HEK293 (cell line): ENCODE data around the gene SENP2.

Experiments used
- EGR2 ChIP-seq: fragments of 450-650 bp; formaldehyde crosslinking; IDR thresholded peaks from 2 replicates; pipeline ENCODE4 v1.5.1; 2016; ENCODE audit warnings: low read depth, missing biosample characterization, missing genetic modification characterization
- KLF10 ChIP-seq: fragments of 450-650 bp; IDR thresholded peaks from 2 replicates; pipeline ENCODE4 v1.5.1; 2018; ENCODE audit warnings: missing biosample characterization, mild to moderate bottlenecking, missing genetic modification characterization
- KLF17 ChIP-seq: fragments of 450-650 bp; formaldehyde crosslinking; IDR thresholded peaks from 2 replicates; pipeline ENCODE4 v1.5.1; 2016; ENCODE audit warnings: missing biosample characterization, missing genetic modification characterization
- OSR2 ChIP-seq: fragments of 450-650 bp; formaldehyde crosslinking; IDR thresholded peaks from 2 replicates; pipeline ENCODE4 v1.5.1; 2016; ENCODE audit warnings: missing biosample characterization, missing genetic modification characterization
- PRDM1 ChIP-seq: fragments of 450-650 bp; formaldehyde crosslinking; IDR thresholded peaks from 2 replicates; pipeline ENCODE4; 2016; ENCODE audit warnings: missing biosample characterization, missing genetic modification characterization
- REST ChIP-seq: fragments of 450-650 bp; formaldehyde crosslinking; IDR thresholded peaks from 2 replicates; pipeline ENCODE4 v1.5.1; 2016; ENCODE audit warnings: missing biosample characterization, missing genetic modification characterization
- WT1 ChIP-seq: fragments of 450-650 bp; formaldehyde crosslinking; IDR thresholded peaks from 2 replicates; pipeline ENCODE4 v1.5.1; 2016; ENCODE audit warnings: missing biosample characterization, missing genetic modification characterization
- ZBTB10 ChIP-seq: fragments of 450-650 bp; formaldehyde crosslinking; IDR thresholded peaks from 2 replicates; pipeline ENCODE4 v1.5.1; 2016; ENCODE audit warnings: missing biosample characterization, missing genetic modification characterization
- ZFP41 ChIP-seq: fragments of 450-650 bp; formaldehyde crosslinking; IDR thresholded peaks from 2 replicates; pipeline ENCODE4 v1.5.1; 2016; ENCODE audit warnings: missing biosample characterization, missing genetic modification characterization, borderline replicate concordance
- ZNF114 ChIP-seq: fragments of 450-650 bp; formaldehyde crosslinking; IDR thresholded peaks from 2 replicates; pipeline ENCODE4 v1.5.0; 2017; ENCODE audit warnings: missing biosample characterization, missing genetic modification characterization
- ZNF211 ChIP-seq: fragments of 450-650 bp; formaldehyde crosslinking; IDR thresholded peaks from 2 replicates; pipeline ENCODE4 v1.5.1; 2016; ENCODE audit warnings: low read depth, missing biosample characterization, missing genetic modification characterization
- ZNF221 ChIP-seq: fragments of 450-650 bp; formaldehyde crosslinking; IDR thresholded peaks from 2 replicates; pipeline ENCODE4 v1.5.1; 2017; ENCODE audit warnings: missing biosample characterization, missing genetic modification characterization, borderline replicate concordance
- ZNF23 ChIP-seq: fragments of 450-650 bp; formaldehyde crosslinking; IDR thresholded peaks from 2 replicates; pipeline ENCODE4 v1.5.1; 2016; ENCODE audit warnings: missing biosample characterization, missing genetic modification characterization, borderline replicate concordance
- ZNF24 ChIP-seq: fragments of 450-650 bp; formaldehyde crosslinking; IDR thresholded peaks from 2 replicates; pipeline ENCODE4 v1.5.1; 2016; ENCODE audit warnings: missing biosample characterization, missing genetic modification characterization
- ZNF335 ChIP-seq: fragments of 450-650 bp; formaldehyde crosslinking; conservative IDR thresholded peaks from 2 replicates; pipeline ENCODE4 v1.5.1; 2016; ENCODE audit warnings: missing biosample characterization, missing genetic modification characterization
- ZNF423 ChIP-seq: fragments of 450-650 bp; formaldehyde crosslinking; IDR thresholded peaks from 2 replicates; pipeline ENCODE4 v1.5.1; 2016; ENCODE audit warnings: missing biosample characterization, missing genetic modification characterization
- ZNF433 ChIP-seq: fragments of 450-650 bp; formaldehyde crosslinking; IDR thresholded peaks from 2 replicates; pipeline ENCODE4 v1.5.1; 2016; ENCODE audit warnings: missing biosample characterization, missing genetic modification characterization, low read depth
- ZNF449 ChIP-seq: fragments of 450-650 bp; formaldehyde crosslinking; IDR thresholded peaks from 2 replicates; pipeline ENCODE4 v1.5.1; 2017; ENCODE audit warnings: missing biosample characterization, mild to moderate bottlenecking, missing genetic modification characterization, moderate library complexity
- ZNF510 ChIP-seq: fragments of 450-650 bp; formaldehyde crosslinking; IDR thresholded peaks from 2 replicates; pipeline ENCODE4 v1.5.1; 2018; ENCODE audit warnings: mild to moderate bottlenecking, missing genetic modification characterization, missing biosample characterization; ENCODE audit not compliant: insufficient replicate concordance
- ZNF514 ChIP-seq: fragments of 450-650 bp; formaldehyde crosslinking; IDR thresholded peaks from 2 replicates; pipeline ENCODE4 v1.5.1; 2016; ENCODE audit warnings: missing biosample characterization, missing genetic modification characterization
- ZNF518A ChIP-seq: fragments of 450-650 bp; formaldehyde crosslinking; conservative IDR thresholded peaks from 2 replicates; pipeline ENCODE4 v1.5.1; 2016; ENCODE audit warnings: low read depth, missing biosample characterization, missing genetic modification characterization
- ZNF639 ChIP-seq: fragments of 450-650 bp; formaldehyde crosslinking; IDR thresholded peaks from 2 replicates; pipeline ENCODE4 v1.5.1; 2016; ENCODE audit warnings: missing biosample characterization, missing genetic modification characterization
- ZNF654 ChIP-seq: fragments of 450-650 bp; formaldehyde crosslinking; IDR thresholded peaks from 2 replicates; pipeline ENCODE4 v1.5.1; 2016; ENCODE audit warnings: low read depth, missing biosample characterization, missing genetic modification characterization
- ZNF768 ChIP-seq: fragments of 450-650 bp; formaldehyde crosslinking; IDR thresholded peaks from 2 replicates; pipeline ENCODE4 v1.5.1; 2018; ENCODE audit warnings: missing biosample characterization, mild to moderate bottlenecking, missing genetic modification characterization

SENP2 gene

GRCh38 chr3:185537369-185537970, 48.6 kb upstream of the SENP2 start (continued):
- TF ChIP-seq REST (tag by site-specific recombination) = no peak
- peak; percentile 59 for TF ChIP-seq KLF10 (tag by site-specific recombination)
- TF ChIP-seq ZBTB10 (tag by site-specific recombination) = peak; percentile 63
- no peak for TF ChIP-seq ZFP41 (tag by site-specific recombination)
- TF ChIP-seq OSR2 (tag by site-specific recombination) = peak; percentile 34; the same call in 1 of the 2 replicates
- TF ChIP-seq ZNF211 (tag by site-specific recombination) = no peak
- peak; percentile 87 for TF ChIP-seq PRDM1
- peak; percentile 76 for TF ChIP-seq ZNF518A (tag by site-specific recombination)
- TF ChIP-seq ZNF510 = no peak
- no peak for TF ChIP-seq ZNF23 (tag by site-specific recombination)
- TF ChIP-seq ZNF654 (tag by site-specific recombination) = no peak; the same call in 1 of the 2 replicates
- peak; percentile 86 for TF ChIP-seq ZNF639 (tag by site-specific recombination)
- no peak for TF ChIP-seq ZNF221
- no peak; the same call in 1 of the 2 replicates for TF ChIP-seq ZNF335 (tag by site-specific recombination)
- TF ChIP-seq ZNF514 (tag by site-specific recombination) = no peak
- no peak for TF ChIP-seq ZNF768
- peak; percentile 88; the same call in 1 of the 2 replicates for TF ChIP-seq ZNF449 (tag by site-specific recombination)
- peak; percentile 62 for TF ChIP-seq WT1 (tag by site-specific recombination)
- TF ChIP-seq EGR2 (tag by site-specific recombination) = no peak
- no peak for TF ChIP-seq ZNF114 (tag by site-specific recombination)
- no peak for TF ChIP-seq ZNF433 (tag by site-specific recombination)
- TF ChIP-seq KLF17 (tag by site-specific recombination) = peak; percentile 77
- TF ChIP-seq ZNF24 = peak; percentile 88
- no peak for TF ChIP-seq ZNF423 (tag by site-specific recombination)
